Skin of body (tissue), 2 donors: ENCODE results near the gene UROS. TPM values are rescaled to one million over a fixed set of nuclear protein-coding genes. Genes with fewer than 3 reads are reported as not detected.

Experiments used
- DNase-seq: peaks from one replicate; lab custom pipeline; 2025; lab: John Stamatoyannopoulos, UW
- total RNA-seq: library from RNA; depleted of rRNA; stranded (reverse); fragments of >200 nt; gene quantifications from one replicate; pipeline ENCODE4 v1.2.3, GENCODE V29; 2014

UROS gene
- 28.8 TPM for total RNA-seq

DNA sequence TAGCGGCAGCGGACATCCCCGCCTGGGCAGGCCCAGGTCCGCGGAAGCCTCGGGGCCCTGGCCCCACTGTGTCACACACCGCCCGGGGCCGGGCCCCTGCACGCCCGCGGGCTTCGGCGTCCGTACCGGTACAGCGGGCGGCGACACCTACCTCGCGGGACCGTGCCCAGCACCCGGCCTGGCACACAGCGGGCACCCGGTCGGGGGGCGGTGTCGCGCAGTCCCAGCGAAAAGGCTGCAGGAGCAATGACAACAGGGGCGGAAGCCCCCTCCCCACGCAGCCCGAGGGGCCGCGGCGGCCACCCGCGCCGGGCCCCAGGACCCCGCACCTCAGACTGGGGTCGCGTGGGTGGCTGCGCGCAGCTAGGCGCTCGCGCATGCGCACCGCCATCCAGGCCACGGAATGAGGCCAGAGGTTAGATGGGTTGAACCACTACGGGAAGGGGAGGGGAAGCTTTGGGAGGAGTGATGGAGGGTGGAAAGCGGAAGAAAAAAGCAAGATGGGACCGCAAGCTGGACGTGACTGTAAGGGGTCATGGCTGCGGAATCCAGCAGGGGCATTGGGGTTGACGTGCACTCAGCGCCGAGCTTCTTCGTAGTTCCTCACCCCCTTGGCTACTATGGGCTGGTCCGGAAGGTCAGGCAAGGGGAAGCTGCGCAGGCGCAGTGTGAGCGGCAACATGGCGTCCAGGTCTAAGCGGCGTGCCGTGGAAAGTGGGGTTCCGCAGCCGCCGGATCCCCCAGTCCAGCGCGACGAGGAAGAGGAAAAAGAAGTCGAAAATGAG lies at the start of gene UROS, which contains the start of gene BCCIP:
Gene UROS (minus strand): TSS at position 381 of the 785 bp plus-strand sequence. CDS start 6,759 bp downstream, outside the sequence.
Gene BCCIP (plus strand): TSS at position 669 of the 785 bp plus-strand sequence. CDS start 12 bp downstream, at position 681.
- DNase-seq, result peak; percentile 96

DNA sequence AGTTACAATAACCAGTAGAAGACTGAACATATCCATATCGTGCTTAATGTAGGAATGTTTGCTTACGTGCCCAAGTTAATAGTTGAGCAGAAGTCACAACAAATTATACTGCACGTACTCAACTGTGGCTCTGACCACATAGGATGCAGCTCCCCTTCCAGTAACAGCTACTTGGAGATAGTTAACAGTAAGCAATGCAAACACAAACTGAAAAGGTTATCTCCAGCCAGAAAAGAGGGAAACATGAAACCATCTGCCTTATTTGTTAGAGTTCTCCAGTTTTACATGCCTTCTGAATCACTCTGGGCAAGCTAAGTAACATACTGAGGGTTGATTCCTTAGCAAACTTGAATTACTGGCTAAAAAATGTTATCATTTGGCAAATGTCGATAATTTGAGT lies 48.3 kb upstream of the UROS start:
- no peak for DNase-seq

DNA sequence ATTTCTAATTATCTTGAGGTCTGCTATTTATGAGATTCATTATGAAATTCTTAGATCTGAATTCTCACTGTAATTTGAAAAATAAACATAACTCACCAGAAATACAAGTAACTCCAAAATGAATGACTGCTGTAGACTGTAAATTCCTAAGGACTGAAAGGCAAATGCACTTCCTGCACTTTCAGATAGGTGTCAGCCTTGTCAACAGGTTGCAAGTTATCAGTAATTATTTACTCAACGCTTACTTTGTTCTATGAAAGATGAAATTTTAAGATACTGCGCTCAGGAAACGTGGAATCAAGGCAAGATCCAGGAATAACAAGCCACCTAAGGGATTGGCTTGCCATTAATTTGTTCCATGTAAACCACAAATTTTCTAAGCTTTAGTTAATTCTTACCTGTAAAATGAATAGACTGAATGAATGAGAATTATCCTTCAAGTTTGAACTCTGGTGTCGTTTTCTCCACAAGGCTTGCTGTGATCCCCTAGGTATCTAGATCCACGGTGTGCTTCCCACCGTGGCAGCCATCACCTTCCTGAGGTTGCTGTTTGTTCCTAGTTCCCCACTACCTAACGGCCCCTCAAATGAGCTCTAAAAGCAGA lies 45.4 kb upstream of the UROS start:
- no peak for DNase-seq

GRCh38 chr10:125866421-125867029 lies 43.5 kb upstream of the UROS start:
- no peak for DNase-seq

GRCh38 chr10:125865120-125865519 lies 42.1 kb upstream of the UROS start:
- no peak for DNase-seq

- DNase-seq, result no peak
Measured at GRCh38 chr10:125859128-125859817, 36.2 kb upstream of the UROS start.

DNA sequence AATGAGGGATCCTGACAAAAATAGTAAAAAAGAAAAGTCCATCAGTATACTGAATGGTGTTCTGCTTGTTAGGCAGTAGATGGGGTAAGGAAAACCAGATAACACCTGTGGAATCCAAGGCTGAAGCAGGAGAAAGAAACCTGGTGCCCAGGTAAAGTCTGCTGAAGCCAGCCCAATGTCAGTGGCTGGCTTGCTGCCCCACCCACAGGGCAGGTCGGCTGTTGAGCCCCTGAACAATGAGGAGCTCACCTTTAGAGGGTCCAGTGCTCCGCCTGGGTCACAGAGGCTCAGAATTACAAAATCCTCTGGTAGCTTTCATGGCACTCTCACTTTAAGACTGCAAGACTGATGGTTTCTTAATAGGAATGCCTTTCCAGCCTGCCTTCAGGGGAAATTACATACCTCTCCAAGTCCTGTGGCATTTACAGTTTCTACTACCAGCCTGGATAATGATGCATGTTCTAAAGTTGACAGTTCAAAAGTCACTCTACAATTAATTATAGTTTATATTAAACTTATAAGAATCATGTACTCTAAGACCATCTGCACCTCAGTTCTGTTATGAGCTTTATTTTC lies 34.2 kb upstream of the UROS start:
- DNase-seq, result no peak

GRCh38 chr10:125852487-125852886 lies 29.4 kb upstream of the UROS start:
- no peak for DNase-seq

- DNase-seq, result no peak
Measured at GRCh38 chr10:125850766-125851731, 28.0 kb upstream of the UROS start.

- DNase-seq, result no peak
Measured at GRCh38 chr10:125849448-125849847, 26.4 kb upstream of the UROS start.

- no peak for DNase-seq
Measured at GRCh38 chr10:125848857-125849256, 25.8 kb upstream of the UROS start.

DNA sequence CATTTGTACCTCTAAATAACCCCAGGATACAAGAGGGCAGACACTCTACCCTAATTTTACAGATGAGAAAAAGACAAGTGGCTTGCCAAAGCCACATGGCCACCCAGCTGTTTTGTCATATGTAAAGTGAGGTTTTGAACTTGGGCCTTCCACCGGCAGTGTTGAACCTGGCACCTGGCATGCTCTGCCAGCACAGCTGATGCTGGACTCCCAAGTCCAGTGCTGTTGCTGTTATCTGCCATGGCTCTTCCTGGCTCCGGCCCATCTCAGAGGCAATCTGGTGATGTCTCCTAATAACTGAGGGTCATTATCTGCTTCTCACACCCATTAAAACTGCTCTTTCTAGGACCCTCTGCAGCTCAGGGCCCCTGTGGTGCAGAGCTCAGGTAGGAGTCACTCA lies 25.3 kb upstream of the UROS start:
- DNase-seq, result no peak

GRCh38 chr10:125846894-125847293 lies 23.8 kb upstream of the UROS start:
- DNase-seq, result no peak

DNA sequence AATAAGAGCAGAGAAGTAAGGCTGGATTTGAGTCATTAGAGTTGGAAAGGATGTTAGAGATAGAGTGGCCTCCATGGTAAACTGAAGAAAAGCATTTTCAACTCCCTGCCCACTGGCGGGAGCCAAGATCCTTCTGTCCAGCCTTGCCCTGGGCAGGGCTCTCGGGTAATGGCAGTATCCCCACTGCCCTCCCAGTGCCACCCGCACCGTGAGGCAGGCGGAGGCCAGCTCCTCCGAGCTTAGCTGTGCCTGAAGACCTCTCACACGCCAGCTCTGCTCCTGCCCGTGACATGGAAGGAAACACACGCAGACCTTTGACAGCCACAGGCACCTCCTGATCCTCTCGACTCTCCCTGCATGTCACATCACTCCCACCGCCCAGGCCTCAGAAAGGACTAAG lies 22.6 kb upstream of the UROS start:
- DNase-seq, result no peak

- DNase-seq, result peak; percentile 11
Measured at GRCh38 chr10:125844751-125845221, 21.7 kb upstream of the UROS start.

DNA sequence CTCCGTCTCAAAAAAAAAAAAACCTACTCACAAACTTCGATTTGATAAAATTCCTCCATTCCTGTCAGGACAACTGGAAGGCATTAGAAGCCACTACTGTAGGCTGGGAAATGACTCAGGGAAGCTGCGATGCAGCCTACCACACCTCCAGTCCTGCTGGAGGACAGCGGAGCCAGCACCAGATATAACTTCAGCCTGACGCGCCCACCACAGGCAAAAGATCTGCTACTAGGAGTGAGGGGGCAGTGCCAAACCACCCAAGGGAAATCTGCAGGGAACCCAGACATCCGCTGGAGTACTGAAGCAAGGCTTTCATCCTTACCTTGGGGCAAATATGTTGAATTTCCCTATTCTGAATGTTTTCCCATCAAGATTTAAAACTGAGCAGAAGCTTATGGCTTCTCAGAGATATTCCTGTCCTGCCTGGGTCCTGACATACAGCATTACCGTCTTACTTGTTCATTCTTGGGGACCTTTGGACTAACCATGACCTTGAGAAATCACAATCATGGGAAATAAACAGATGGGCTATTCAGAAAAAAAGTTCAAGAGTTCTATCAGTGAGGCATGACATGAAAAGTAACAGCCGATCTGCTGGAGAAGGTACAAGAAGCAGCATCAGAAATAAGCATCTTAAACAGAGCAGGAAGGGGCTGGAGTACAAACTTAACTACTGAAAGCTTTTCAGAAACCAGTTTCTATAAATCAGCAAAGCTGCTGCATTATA lies 20.7 kb upstream of the UROS start:
- DNase-seq, result no peak

DNA sequence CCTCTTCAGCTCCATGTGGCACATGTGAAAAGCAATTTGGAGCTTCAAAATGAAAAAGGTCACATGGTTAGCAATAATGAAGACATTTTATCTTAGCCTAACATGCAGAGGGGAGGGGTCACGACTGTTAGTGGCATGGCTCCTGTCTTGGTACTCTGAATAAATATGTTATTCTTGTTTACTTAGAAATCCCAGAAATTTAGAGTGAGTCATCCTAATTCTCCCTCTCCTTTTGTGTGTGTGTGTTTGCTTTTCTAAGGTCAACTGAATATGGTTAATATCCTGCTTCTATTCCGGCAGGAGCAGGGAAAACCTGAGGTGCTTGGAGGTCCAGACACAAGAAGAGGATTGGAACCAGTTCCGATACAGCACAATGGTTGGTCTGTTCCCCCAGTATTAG lies 17.9 kb upstream of the UROS start:
- DNase-seq, result no peak

DNA sequence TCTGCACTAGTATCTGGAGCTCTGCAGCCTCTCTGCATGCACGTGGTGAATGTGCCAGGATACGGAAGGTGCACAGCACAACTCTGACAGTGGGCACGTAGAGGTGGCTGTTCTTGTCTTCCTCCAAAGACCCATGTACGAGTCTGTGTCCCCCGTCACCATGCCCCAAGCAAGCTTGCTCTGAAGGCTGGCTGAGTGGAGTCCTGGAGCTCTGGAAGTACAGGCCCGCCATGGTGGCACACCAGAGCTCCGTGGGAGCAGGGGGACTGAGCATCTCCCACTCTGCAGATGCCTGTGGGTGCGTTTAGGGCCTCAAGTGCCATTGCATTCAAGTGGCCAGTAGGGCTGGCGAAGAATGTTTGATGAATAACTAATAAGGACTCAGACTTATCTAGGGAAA lies 17.3 kb upstream of the UROS start:
- no peak for DNase-seq

- DNase-seq, result no peak
Measured at GRCh38 chr10:125838802-125839575, 15.9 kb upstream of the UROS start.
